K562 (cell line): ENCODE results near the gene CEP43. TPM values are rescaled to one million over a fixed set of nuclear protein-coding genes. Genes with fewer than 3 reads are reported as not detected.

Source experiments
- BHLHE40 ChIP-seq: IDR thresholded peaks from 2 replicates; pipeline ENCODE4 v1.6.1; 2011; ENCODE audit warnings: low read length, improper control_type of control experiment
- FOXK2 ChIP-seq, 2 experiments: fragments of 450-650 bp; IDR thresholded peaks in 1 of 2; conservative IDR thresholded peaks in 1 of 2; 2 replicates each; pipeline ENCODE4 v1.6.1; 2016; ENCODE audit warnings: low read depth in 2 of 2, mild to moderate bottlenecking in 1 of 2
- JUND ChIP-seq, 2 experiments: IDR thresholded peaks; 2 replicates in 1 of 2; 3 replicates in 1 of 2; pipeline ENCODE4 v1.6.1; 2011; ENCODE audit warnings: borderline replicate concordance in 2 of 2, low read depth in 2 of 2, low read length in 2 of 2, improper control_type of control experiment in 1 of 2, missing biosample characterization in 1 of 2, missing genetic modification characterization in 1 of 2, missing genetic modification reagents in 1 of 2
- MAX ChIP-seq: sonication (generic); formaldehyde crosslinking; IDR thresholded peaks from 2 replicates; pipeline ENCODE4 v1.9.0; 2022; ENCODE audit warnings: mild to moderate bottlenecking, missing genetic modification reagents
- MITF ChIP-seq: IDR thresholded peaks from 2 replicates; pipeline ENCODE4 v1.6.1; 2014; ENCODE audit warnings: antibody characterized with exemption
- RREB1 ChIP-seq: fragments of 250-450 bp; sonication (Bioruptor Pico); IDR thresholded peaks from 2 replicates; pipeline ENCODE4 v1.4.0; 2020
- TFE3 ChIP-seq: fragments of 450-650 bp; formaldehyde crosslinking; IDR thresholded peaks from 2 replicates; pipeline ENCODE4 v1.4.0; 2020; ENCODE audit warnings: mild to moderate bottlenecking, mixed read lengths
- USF1 ChIP-seq: sonication (generic); formaldehyde crosslinking; IDR thresholded peaks from 2 replicates; pipeline ENCODE4 v1.9.0; 2022; ENCODE audit warnings: mild to moderate bottlenecking, missing genetic modification reagents
- ZNF609 ChIP-seq: sonication (generic); formaldehyde crosslinking; IDR thresholded peaks from 2 replicates; pipeline ENCODE4 v1.8.1; 2023; ENCODE audit warnings: missing genetic modification reagents, mild to moderate bottlenecking, borderline replicate concordance
- polyA plus RNA-seq, 8 experiments: library from polyadenylated mRNA; depleted of rRNA in 4 of 8; stranded (reverse) in 5 of 8; unstranded in 3 of 8; fragments of >200 nt; fragmentation: Nextera tagmentation in 2 of 8; fragmentation: Illumina TruSeq in 1 of 8; extraction: Ambion mirVana in 2 of 8; extraction: Trizol in 1 of 8; gene quantifications; 2 replicates each; pipeline versions ENCODE4 v1.2.1 to v1.2.3, GENCODE V29; 2011 to 2014; ENCODE audit warnings: inconsistent platforms in 1 of 8, missing spikeins in 1 of 8
- total RNA-seq, 7 experiments: library from RNA; depleted of rRNA in 6 of 7; stranded (reverse); fragments of >200 nt in 6 of 7; fragmentation: Illumina TruSeq in 2 of 7; extraction: Trizol in 2 of 7; gene quantifications; 2 replicates each; pipeline versions ENCODE4 v1.2.1 to v1.2.3, GENCODE V29; 2011 to 2021; ENCODE audit warnings: low replicate concordance in 1 of 7

The CEP43 gene
- total and polyA plus RNA-seq, 9 of the 15 experiments (the other 6 are each of a cell fraction or from before 2014, with no cell fraction given), result 15.2 to 55.7 (median 47.4) TPM

GRCh38 chr6:166950892-166951669, 48.1 kb upstream of the CEP43 start (continued):
- TF ChIP-seq RREB1 (CRISPR knock-in tag) (peak; percentile 32; the same call in 1 of the 2 replicates), TFE3 (CRISPR knock-in tag) (peak; percentile 98), BHLHE40 (peak; percentile 95), MITF (peak; percentile 88), MAX (CRISPR knock-in tag) (peak; percentile 70; the same call in 1 of the 2 replicates), USF1 (CRISPR knock-in tag) (peak; percentile 98), JUND (IDR thresholded peaks at IDR 0.05; ENCODE audit: borderline replicate concordance, low read depth, low read length) (peak; percentile 96), JUND (tag; IDR thresholded peaks at IDR 0.05; ENCODE audit: borderline replicate concordance, low read depth, low read length) (peak; percentile 98), FOXK2 (conservative IDR thresholded peaks at IDR 0.05 in 1 of 2, IDR thresholded peaks at IDR 0.05 in 1 of 2; ENCODE audit: low read depth in 2 of 2) (peak; percentile 63 to 86), ZNF609 (0 out of 2 replicates have a peak, but pooled peaks have one; percentile 55)
